SJCRH30 (cell line): ENCODE measurements around the gene STRN4. TPM values are rescaled to one million over a fixed set of nuclear protein-coding genes. Genes with fewer than 3 reads are reported as not detected.
A peak's percentile ranks its signal among the peaks of the same experiment; 100 is the strongest.

ENCODE experiments used
- DNase-seq, 2 experiments: peaks; one replicate each; pipeline ENCODE4 v3.0.0-alpha.2; 2015 to 2020
- H3K27ac ChIP-seq: fragments of 250-450 bp; sonication (Bioruptor Pico); 2 replicates; pipeline ENCODE4 v1.5.1; 2020; ENCODE audit warnings: mild to moderate bottlenecking, moderate library complexity
- H3K27me3 ChIP-seq: fragments of 250-450 bp; sonication (Bioruptor Pico); 2 replicates; pipeline ENCODE4 v1.5.1; 2020; ENCODE audit warnings: mild to moderate bottlenecking, moderate library complexity
- H3K36me3 ChIP-seq: fragments of 250-450 bp; sonication (Bioruptor Pico); 2 replicates; pipeline ENCODE4 v1.5.1; 2020; ENCODE audit warnings: mild to moderate bottlenecking, moderate library complexity
- H3K4me1 ChIP-seq: fragments of 250-450 bp; sonication (Bioruptor Pico); 2 replicates; pipeline ENCODE4 v1.5.1; 2020; ENCODE audit warnings: mild to moderate bottlenecking, moderate library complexity
- H3K4me3 ChIP-seq: fragments of 250-450 bp; sonication (Bioruptor Pico); 2 replicates; pipeline ENCODE4 v1.5.1; 2020; ENCODE audit warnings: mild to moderate bottlenecking, moderate library complexity
- H3K9me3 ChIP-seq: fragments of 250-450 bp; sonication (Bioruptor Pico); replicated peaks from 2 replicates; pipeline ENCODE4 v1.5.1; 2020; ENCODE audit warnings: mild to moderate bottlenecking, moderate library complexity
- total RNA-seq: library from RNA; depleted of rRNA; stranded (reverse); fragments of >200 nt; shearing (Covaris generic); gene quantifications from 2 replicates; pipeline ENCODE4 v1.2.3, GENCODE V29; 2014

The STRN4 gene
- total RNA-seq, 1 experiment from 2014 or later = 80.6 TPM

- Histone ChIP-seq H3K27me3 (no peaks in the 10 kb centered on the region), H3K9me3 (no peaks in the 10 kb centered on the region), H3K36me3 (peaks cover 44% of the 10 kb centered on the region), H3K4me1 (no peaks in the 10 kb centered on the region), H3K4me3 (no peak overlapping the region), H3K27ac (no peak overlapping the region)
- DNase-seq = no peak
These were observed 47.6 kb downstream of the STRN4 start for GRCh38 chr19:46698395-46699321.

GRCh38 chr19:46697204-46697960, 48.9 kb downstream of the STRN4 start:
- H3K4me3 ChIP-seq = no peak overlapping the region
- peaks cover 44% of the 10 kb centered on the region for H3K36me3 ChIP-seq
- H3K27me3 ChIP-seq = no peaks in the 10 kb centered on the region
- peak; percentile 27 to 36 for DNase-seq
- no peak overlapping the region for H3K27ac ChIP-seq
- no peaks in the 10 kb centered on the region for H3K9me3 ChIP-seq
- no peaks in the 10 kb centered on the region for H3K4me1 ChIP-seq

- Histone ChIP-seq H3K9me3 (no peaks in the 10 kb centered on the region), H3K27ac (no peak overlapping the region), H3K36me3 (peaks cover 48% of the 10 kb centered on the region), H3K27me3 (no peaks in the 10 kb centered on the region), H3K4me3 (no peak overlapping the region), H3K4me1 (no peaks in the 10 kb centered on the region)
- DNase-seq = no peak
These were observed 49.4 kb downstream of the STRN4 start for GRCh38 chr19:46696866-46697203.

- Histone ChIP-seq H3K27ac (no peak overlapping the region), H3K9me3 (no peaks in the 10 kb centered on the region), H3K4me3 (no peak overlapping the region), H3K36me3 (peaks cover 54% of the 10 kb centered on the region), H3K27me3 (no peaks in the 10 kb centered on the region), H3K4me1 (no peaks in the 10 kb centered on the region)
- DNase-seq = no peak
These were observed 50.2 kb downstream of the STRN4 start for GRCh38 chr19:46696052-46696451.

DNA sequence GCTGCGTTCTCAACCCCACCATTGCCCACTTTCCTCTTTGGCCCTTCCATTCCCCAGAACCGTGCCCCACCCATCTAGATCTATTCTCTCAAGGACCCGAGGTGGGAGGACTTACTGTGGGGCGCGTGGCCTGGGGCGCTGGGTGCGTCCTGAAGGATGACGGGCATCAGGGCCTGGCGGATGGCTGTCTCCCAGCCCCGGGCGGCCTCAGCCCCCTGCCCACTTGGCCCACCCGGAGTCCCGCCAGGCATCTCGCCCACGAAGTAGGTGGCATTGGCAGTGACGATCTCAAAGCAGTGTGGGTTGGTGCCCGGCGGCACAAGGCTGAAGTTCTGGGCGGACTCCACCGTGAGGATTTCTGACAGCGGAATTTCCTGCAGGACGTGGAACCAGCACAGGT, 52.5 kb downstream of the STRN4 start:
- Histone ChIP-seq H3K27ac (no peak overlapping the region), H3K4me1 (no peaks in the 10 kb centered on the region), H3K9me3 (no peaks in the 10 kb centered on the region), H3K36me3 (peaks cover 57% of the 10 kb centered on the region), H3K4me3 (no peak overlapping the region), H3K27me3 (no peaks in the 10 kb centered on the region)
- no peak for DNase-seq

DNA sequence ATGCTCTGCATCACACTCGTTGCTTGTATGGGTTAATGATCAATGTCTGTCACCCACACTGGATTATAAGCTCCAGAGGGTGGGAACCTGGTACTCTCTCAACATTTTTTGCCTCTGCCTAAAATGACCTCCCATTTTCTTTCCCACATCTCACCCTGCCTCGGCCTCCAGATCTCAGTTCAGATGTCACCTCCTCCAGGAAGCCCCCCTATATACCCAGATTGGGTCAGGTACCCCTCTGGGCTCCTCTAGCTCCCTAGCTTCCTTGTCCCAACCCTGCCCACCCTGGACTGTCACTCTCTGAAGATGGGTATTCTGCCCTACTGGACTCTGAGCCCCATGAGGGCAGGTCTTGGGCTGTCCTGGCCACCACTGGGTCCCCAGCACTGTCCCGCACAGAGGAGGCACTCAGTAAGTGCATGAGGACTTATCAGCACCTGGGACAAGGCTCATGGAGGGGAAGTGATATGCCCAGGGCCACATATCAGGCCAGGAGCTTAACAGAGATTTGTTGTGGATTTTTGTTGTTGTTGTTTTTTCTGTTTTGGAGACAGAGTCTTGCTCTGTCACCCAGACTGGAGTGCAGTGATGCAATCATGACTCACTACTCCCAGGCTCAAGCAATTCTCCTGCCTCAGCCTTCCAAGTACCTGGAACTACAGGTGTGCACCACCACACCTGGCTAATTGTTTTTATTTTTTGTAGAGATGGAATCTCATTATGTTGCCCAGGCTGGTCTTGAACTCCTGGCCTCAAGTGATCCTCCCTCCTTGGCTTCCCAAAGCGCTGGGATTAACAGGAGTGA, 53.1 kb downstream of the STRN4 start:
- Histone ChIP-seq H3K9me3 (no peaks in the 10 kb centered on the region), H3K4me3 (no peak overlapping the region), H3K27me3 (no peaks in the 10 kb centered on the region), H3K27ac (no peak overlapping the region), H3K36me3 (peaks cover 53% of the 10 kb centered on the region), H3K4me1 (no peaks in the 10 kb centered on the region)
- DNase-seq = no peak

DNA sequence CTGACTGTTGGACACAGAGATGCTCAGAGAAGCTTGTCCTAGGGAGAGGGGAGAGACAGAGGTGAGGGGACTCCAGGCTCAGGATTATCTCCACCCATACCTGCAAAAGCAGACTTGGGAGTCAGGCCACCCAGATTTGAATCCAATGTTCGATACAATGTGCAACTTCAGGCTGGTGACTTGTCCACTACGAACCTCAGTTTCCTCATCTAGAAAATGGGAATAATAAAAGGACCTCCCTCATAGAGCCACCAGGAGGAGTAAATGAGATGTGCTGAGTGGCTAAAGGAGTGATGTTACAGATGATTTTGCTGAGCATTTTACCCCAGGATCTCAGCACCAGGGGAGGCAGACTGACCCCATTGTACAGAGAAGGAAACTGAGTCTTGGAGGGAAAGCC, 54.3 kb downstream of the STRN4 start:
- no peaks in the 10 kb centered on the region for H3K27me3 ChIP-seq
- no peak overlapping the region for H3K27ac ChIP-seq
- no peaks in the 10 kb centered on the region for H3K4me1 ChIP-seq
- no peak for DNase-seq
- H3K9me3 ChIP-seq = no peaks in the 10 kb centered on the region
- H3K4me3 ChIP-seq = no peak overlapping the region
- H3K36me3 ChIP-seq = peaks cover 55% of the 10 kb centered on the region

- H3K4me1 ChIP-seq = no peaks in the 10 kb centered on the region
- no peak overlapping the region for H3K27ac ChIP-seq
- H3K27me3 ChIP-seq = no peaks in the 10 kb centered on the region
- peaks cover 47% of the 10 kb centered on the region for H3K36me3 ChIP-seq
- no peaks in the 10 kb centered on the region for H3K9me3 ChIP-seq
- DNase-seq = no peak
- H3K4me3 ChIP-seq = no peak overlapping the region
These were observed 55.1 kb downstream of the STRN4 start for GRCh38 chr19:46691104-46691503.

DNA sequence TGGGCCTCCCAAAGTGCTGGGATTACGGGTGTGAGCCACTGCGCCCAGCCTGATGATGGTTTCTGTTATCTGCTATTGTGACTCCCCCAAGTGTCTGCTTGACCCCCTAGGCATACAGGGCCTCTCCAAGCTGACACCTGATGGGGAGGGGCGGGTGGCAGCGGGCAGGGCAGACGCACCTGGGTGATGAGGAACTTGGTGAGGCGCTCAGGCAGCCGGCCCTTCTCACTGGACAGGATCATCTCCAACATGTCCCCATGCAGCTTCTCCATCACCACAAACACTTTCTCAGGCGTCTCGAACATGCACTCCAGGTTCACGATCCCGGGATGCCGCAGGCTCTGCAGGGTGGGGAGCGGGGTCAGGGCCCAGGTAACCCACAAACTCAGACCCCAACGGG, 56.9 kb downstream of the STRN4 start:
- Histone ChIP-seq H3K36me3 (peaks cover 35% of the 10 kb centered on the region), H3K4me3 (no peak overlapping the region), H3K9me3 (no peaks in the 10 kb centered on the region), H3K27ac (no peak overlapping the region), H3K4me1 (no peaks in the 10 kb centered on the region), H3K27me3 (no peaks in the 10 kb centered on the region)
- no peak for DNase-seq

- Histone ChIP-seq H3K9me3 (no peaks in the 10 kb centered on the region), H3K4me3 (no peak overlapping the region), H3K27ac (no peak overlapping the region), H3K36me3 (peaks cover 29% of the 10 kb centered on the region; the same call in 1 of the 2 replicates), H3K4me1 (no peaks in the 10 kb centered on the region), H3K27me3 (no peaks in the 10 kb centered on the region)
- DNase-seq = no peak
These were observed 58.7 kb downstream of the STRN4 start for GRCh38 chr19:46687438-46688145.

- peaks cover 9% of the 10 kb centered on the region; the same call in 1 of the 2 replicates for H3K36me3 ChIP-seq
These were observed 61.1 kb downstream of the STRN4 start for GRCh38 chr19:46685189-46685588.

GRCh38 chr19:46678110-46678732, 68.0 kb downstream of the STRN4 start:
- peak; percentile 52 to 56 for DNase-seq
- H3K27ac ChIP-seq = no peak overlapping the region
- no peaks in the 10 kb centered on the region for H3K9me3 ChIP-seq
- H3K4me3 ChIP-seq = no peak overlapping the region
- 0 out of 2 replicates have a peak, but pooled peaks cover 5% of the 10 kb centered on the region for H3K36me3 ChIP-seq
- H3K4me1 ChIP-seq = no peaks in the 10 kb centered on the region
- H3K27me3 ChIP-seq = no peaks in the 10 kb centered on the region

More at GRCh38 chr19:46685189-46685588, 61.1 kb downstream of the STRN4 start:
- Histone ChIP-seq H3K4me1 (no peaks in the 10 kb centered on the region), H3K27me3 (no peaks in the 10 kb centered on the region), H3K27ac (no peak overlapping the region), H3K4me3 (no peak overlapping the region), H3K9me3 (no peaks in the 10 kb centered on the region)
- DNase-seq = no peak

DNA sequence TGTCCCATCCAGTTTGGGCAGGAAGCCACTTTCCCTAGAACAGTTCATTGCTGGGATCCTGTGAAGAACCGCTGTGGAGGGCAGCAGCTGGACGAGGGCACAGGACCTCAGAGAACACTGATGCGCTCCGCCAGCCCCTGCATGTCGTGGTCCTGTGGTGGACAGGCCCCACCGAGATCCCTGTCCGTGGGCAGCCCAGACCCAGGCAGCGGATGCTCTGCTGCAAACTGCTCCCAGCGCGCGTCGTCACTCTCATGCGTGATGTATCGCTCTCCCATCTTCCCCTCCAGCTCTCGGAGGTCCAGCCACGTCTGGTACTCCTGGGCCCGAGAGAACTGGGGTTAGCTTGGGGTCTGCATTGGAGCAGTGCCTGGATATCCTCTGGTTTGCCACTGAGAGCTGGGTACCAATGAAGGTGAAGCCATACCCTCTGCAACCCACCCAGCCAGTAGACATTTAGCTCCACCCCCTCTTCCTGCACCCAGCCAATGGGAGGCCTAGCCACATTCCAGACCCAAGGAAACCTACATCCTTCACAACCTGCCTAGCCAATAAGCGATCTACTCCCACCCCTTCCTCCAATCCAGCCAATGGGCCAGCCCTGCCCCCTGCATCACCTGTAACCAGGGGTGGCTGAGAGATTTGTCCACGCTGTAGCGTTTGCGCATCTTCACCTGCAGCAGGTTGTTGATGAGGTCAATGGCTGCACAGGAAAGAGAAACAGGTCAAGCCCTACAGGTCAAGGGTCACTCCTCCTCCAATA, 71.7 kb downstream of the STRN4 start:
- peak in 1 of 2 experiments; percentile 50 for DNase-seq
- Histone ChIP-seq H3K27ac (no peak overlapping the region), H3K36me3 (0 out of 2 replicates have a peak, but pooled peaks cover 5% of the 10 kb centered on the region), H3K4me3 (no peak overlapping the region), H3K27me3 (no peaks in the 10 kb centered on the region), H3K9me3 (no peaks in the 10 kb centered on the region), H3K4me1 (no peaks in the 10 kb centered on the region)
